ENCODE data around the gene MBD5.

DNA sequence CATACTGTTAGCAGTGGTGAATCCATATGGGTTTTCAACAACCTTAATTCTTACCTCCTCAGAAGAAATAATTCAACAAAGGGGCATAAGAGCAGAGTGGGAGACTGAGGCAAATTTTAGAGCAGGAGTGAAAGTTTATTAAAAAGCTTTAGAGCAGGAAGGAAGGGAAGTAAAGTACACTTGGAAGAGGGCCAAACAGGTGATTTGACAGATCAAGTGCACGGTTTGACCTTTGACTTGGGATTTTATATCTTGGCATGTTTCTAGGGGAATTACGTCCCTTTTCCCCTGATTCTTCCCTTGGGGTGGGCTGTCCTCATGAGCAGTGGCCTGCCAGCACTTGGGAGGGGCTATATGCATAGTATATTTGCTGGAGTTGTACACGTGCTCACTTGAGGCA, 280.5 kb downstream of the MBD5 start:
- TF ChIP-seq, protein P1, sequence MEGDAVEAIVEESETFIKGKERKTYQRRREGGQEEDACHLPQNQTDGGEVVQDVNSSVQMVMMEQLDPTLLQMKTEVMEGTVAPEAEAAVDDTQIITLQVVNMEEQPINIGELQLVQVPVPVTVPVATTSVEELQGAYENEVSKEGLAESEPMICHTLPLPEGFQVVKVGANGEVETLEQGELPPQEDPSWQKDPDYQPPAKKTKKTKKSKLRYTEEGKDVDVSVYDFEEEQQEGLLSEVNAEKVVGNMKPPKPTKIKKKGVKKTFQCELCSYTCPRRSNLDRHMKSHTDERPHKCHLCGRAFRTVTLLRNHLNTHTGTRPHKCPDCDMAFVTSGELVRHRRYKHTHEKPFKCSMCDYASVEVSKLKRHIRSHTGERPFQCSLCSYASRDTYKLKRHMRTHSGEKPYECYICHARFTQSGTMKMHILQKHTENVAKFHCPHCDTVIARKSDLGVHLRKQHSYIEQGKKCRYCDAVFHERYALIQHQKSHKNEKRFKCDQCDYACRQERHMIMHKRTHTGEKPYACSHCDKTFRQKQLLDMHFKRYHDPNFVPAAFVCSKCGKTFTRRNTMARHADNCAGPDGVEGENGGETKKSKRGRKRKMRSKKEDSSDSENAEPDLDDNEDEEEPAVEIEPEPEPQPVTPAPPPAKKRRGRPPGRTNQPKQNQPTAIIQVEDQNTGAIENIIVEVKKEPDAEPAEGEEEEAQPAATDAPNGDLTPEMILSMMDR (IDR thresholded peaks at IDR 0.05) = no peak
- no peak for TF ChIP-seq POLR2A (IDR thresholded peaks at IDR 0.05)

All from adrenal gland (tissue), 5 donors.